NCI-H226 (cell line): ENCODE measurements around the gene TEX11.
"Not testable (repeated sequence)": the region's sequence is repeated elsewhere in the genome, so short reads cannot be mapped to it uniquely, and the experiment has no call there.

ENCODE experiments used
- DNase-seq: peaks from one replicate; pipeline ENCODE4 v3.0.0-alpha.2; 2015

TEX11 gene

GRCh38 chrX:70569922-70570576 lies 338.5 kb downstream of the TEX11 start:
- DNase-seq, result not testable (repeated sequence)

GRCh38 chrX:70554948-70555347 lies 353.6 kb downstream of the TEX11 start:
- DNase-seq, result no peak

GRCh38 chrX:70554523-70554922 lies 354.0 kb downstream of the TEX11 start:
- DNase-seq, result no peak

GRCh38 chrX:70554081-70554480 lies 354.4 kb downstream of the TEX11 start:
- no peak for DNase-seq

GRCh38 chrX:70553516-70553915 lies 355.0 kb downstream of the TEX11 start:
- DNase-seq, result no peak

GRCh38 chrX:70552130-70552704 lies 356.3 kb downstream of the TEX11 start:
- DNase-seq, result no peak

- no peak for DNase-seq
Observed at GRCh38 chrX:70549429-70549828, 359.1 kb downstream of the TEX11 start.

- no peak for DNase-seq
Observed at GRCh38 chrX:70535198-70535597, 373.3 kb downstream of the TEX11 start.

- DNase-seq, result no peak
Observed at GRCh38 chrX:70527610-70528345, 380.7 kb downstream of the TEX11 start.

- DNase-seq, result no peak
Observed at GRCh38 chrX:70527053-70527452, 381.5 kb downstream of the TEX11 start.

GRCh38 chrX:70525733-70526132 lies 382.8 kb downstream of the TEX11 start:
- no peak for DNase-seq

GRCh38 chrX:70515692-70516091 lies 392.8 kb downstream of the TEX11 start:
- not testable (repeated sequence) for DNase-seq

GRCh38 chrX:70515270-70515669 lies 393.2 kb downstream of the TEX11 start:
- DNase-seq, result not testable (repeated sequence)

GRCh38 chrX:70509078-70509477 lies 399.4 kb downstream of the TEX11 start:
- no peak for DNase-seq

GRCh38 chrX:70508296-70508911 lies 400.1 kb downstream of the TEX11 start:
- no peak for DNase-seq

- DNase-seq, result no peak
Observed at GRCh38 chrX:70505451-70505841, 403.1 kb downstream of the TEX11 start.

- no peak for DNase-seq
Observed at GRCh38 chrX:70504772-70505450, 403.6 kb downstream of the TEX11 start.

GRCh38 chrX:70500826-70501225 lies 407.7 kb downstream of the TEX11 start:
- DNase-seq, result no peak

GRCh38 chrX:70498129-70498528 lies 410.4 kb downstream of the TEX11 start:
- no peak for DNase-seq

- DNase-seq, result no peak
Observed at GRCh38 chrX:70497026-70497425, 411.5 kb downstream of the TEX11 start.

- no peak for DNase-seq
Observed at GRCh38 chrX:70496491-70496890, 412.0 kb downstream of the TEX11 start.

- DNase-seq, result no peak
Observed at GRCh38 chrX:70494441-70494840, 414.1 kb downstream of the TEX11 start.

- DNase-seq, result no peak
Observed at GRCh38 chrX:70488856-70489255, 419.7 kb downstream of the TEX11 start.
